ENCODE data around the gene MTMR8. TPM values are rescaled to one million over a fixed set of nuclear protein-coding genes. Genes with fewer than 3 reads are reported as not detected.

Gene MTMR8
- total RNA-seq (2022) (not detected in 2 replicates), Bru-seq, nascent RNA (percentile 4 among the genes with signal in this experiment), BruChase-seq, experiment 1, labeled RNA remaining after a 6-hour chase (percentile 2 among the genes with signal in this experiment), BruChase-seq, experiment 2, labeled RNA remaining after a 2-hour chase (percentile 1 among the genes with signal in this experiment)
- long read RNA-seq, result 0 reads

GRCh38 chrX:64394874-64395567, at the start of gene MTMR8:
Gene MTMR8, minus strand, starts transcription at chrX:64395452. Its CDS starts 89 bp downstream, at chrX:64395363.
- Mint-ChIP-seq H3K4me3 (ENCODE audit: unreplicated experiment) (no peak within 1 kb of the TSS), H3K9me3 (ENCODE audit: unreplicated experiment) (peaks cover 30% of the 10 kb centered on the region), H3K27ac (ENCODE audit: low read depth, unreplicated experiment) (no peak within 1 kb of the TSS), H3K36me3 (ENCODE audit: insufficient read depth, unreplicated experiment) (no peaks in the 10 kb centered on the region), H3K4me1 (ENCODE audit: insufficient read depth, unreplicated experiment) (no peaks in the 10 kb centered on the region), H3K27me3 (ENCODE audit: insufficient read depth, unreplicated experiment) (no peaks in the 10 kb centered on the region)
- DNase-seq (ENCODE audit: unreplicated experiment), result no peak
- ChIA-PET POLR2A (no interaction called here), CTCF (no interaction called here)
- no TSS peak for BruUV-seq (replicated peaks)
- intact Hi-C loops (cut with micrococcal nuclease), result no loop called here
- no peak for TF ChIP-seq CTCF (IDR thresholded peaks at IDR 0.05; ENCODE audit: unreplicated experiment)

GRCh38 chrX:64439551-64439950, 44.3 kb upstream of the MTMR8 start:
- BruUV-seq (replicated peaks), result no TSS peak
- CTCF ChIA-PET, result no interaction called here
- POLR2A ChIA-PET, result no interaction called here
- H3K9me3 Mint-ChIP-seq (ENCODE audit: unreplicated experiment), result peaks cover 49% of the 10 kb centered on the region
- no peak overlapping the region for H3K4me3 Mint-ChIP-seq (ENCODE audit: unreplicated experiment)
- no peak for TF ChIP-seq CTCF (IDR thresholded peaks at IDR 0.05; ENCODE audit: unreplicated experiment)
- no peaks in the 10 kb centered on the region for H3K36me3 Mint-ChIP-seq (ENCODE audit: insufficient read depth, unreplicated experiment)
- no peak overlapping the region for H3K27ac Mint-ChIP-seq (ENCODE audit: low read depth, unreplicated experiment)
- intact Hi-C loops (cut with micrococcal nuclease), result no loop called here
- no peak for DNase-seq (ENCODE audit: unreplicated experiment)
- no peaks in the 10 kb centered on the region for H3K4me1 Mint-ChIP-seq (ENCODE audit: insufficient read depth, unreplicated experiment)
- H3K27me3 Mint-ChIP-seq (ENCODE audit: insufficient read depth, unreplicated experiment), result no peaks in the 10 kb centered on the region

GRCh38 chrX:64437665-64438064, 42.4 kb upstream of the MTMR8 start:
- intact Hi-C loops (cut with micrococcal nuclease), result no loop called here
- TF ChIP-seq CTCF (IDR thresholded peaks at IDR 0.05; ENCODE audit: unreplicated experiment), result no peak
- POLR2A ChIA-PET, result no interaction called here
- CTCF ChIA-PET, result interaction anchor here (0.5 kb wide), 1 partner anchor 1665 kb away, joined by 3 read pairs; no protein-coding TSS in a partner anchor
- Mint-ChIP-seq H3K36me3 (ENCODE audit: insufficient read depth, unreplicated experiment) (no peaks in the 10 kb centered on the region), H3K9me3 (ENCODE audit: unreplicated experiment) (peaks cover 44% of the 10 kb centered on the region), H3K27me3 (ENCODE audit: insufficient read depth, unreplicated experiment) (no peaks in the 10 kb centered on the region), H3K27ac (ENCODE audit: low read depth, unreplicated experiment) (no peak overlapping the region), H3K4me1 (ENCODE audit: insufficient read depth, unreplicated experiment) (no peaks in the 10 kb centered on the region), H3K4me3 (ENCODE audit: unreplicated experiment) (no peak overlapping the region)
- no peak for DNase-seq (ENCODE audit: unreplicated experiment)
- no TSS peak for BruUV-seq (replicated peaks)

GRCh38 chrX:64437218-64437617, 42.0 kb upstream of the MTMR8 start:
- Mint-ChIP-seq H3K9me3 (ENCODE audit: unreplicated experiment) (peaks cover 41% of the 10 kb centered on the region), H3K36me3 (ENCODE audit: insufficient read depth, unreplicated experiment) (no peaks in the 10 kb centered on the region), H3K27ac (ENCODE audit: low read depth, unreplicated experiment) (no peak overlapping the region), H3K4me1 (ENCODE audit: insufficient read depth, unreplicated experiment) (no peaks in the 10 kb centered on the region), H3K4me3 (ENCODE audit: unreplicated experiment) (no peak overlapping the region), H3K27me3 (ENCODE audit: insufficient read depth, unreplicated experiment) (no peaks in the 10 kb centered on the region)
- POLR2A ChIA-PET, result no interaction called here
- intact Hi-C loops (cut with micrococcal nuclease), result no loop called here
- CTCF ChIA-PET, result no interaction called here
- no peak for TF ChIP-seq CTCF (IDR thresholded peaks at IDR 0.05; ENCODE audit: unreplicated experiment)
- no TSS peak for BruUV-seq (replicated peaks)
- no peak for DNase-seq (ENCODE audit: unreplicated experiment)
